ENCODE data around the gene FUZ.
A peak's percentile ranks its signal among the peaks of the same experiment; 100 is the strongest.

Gene FUZ

DNA sequence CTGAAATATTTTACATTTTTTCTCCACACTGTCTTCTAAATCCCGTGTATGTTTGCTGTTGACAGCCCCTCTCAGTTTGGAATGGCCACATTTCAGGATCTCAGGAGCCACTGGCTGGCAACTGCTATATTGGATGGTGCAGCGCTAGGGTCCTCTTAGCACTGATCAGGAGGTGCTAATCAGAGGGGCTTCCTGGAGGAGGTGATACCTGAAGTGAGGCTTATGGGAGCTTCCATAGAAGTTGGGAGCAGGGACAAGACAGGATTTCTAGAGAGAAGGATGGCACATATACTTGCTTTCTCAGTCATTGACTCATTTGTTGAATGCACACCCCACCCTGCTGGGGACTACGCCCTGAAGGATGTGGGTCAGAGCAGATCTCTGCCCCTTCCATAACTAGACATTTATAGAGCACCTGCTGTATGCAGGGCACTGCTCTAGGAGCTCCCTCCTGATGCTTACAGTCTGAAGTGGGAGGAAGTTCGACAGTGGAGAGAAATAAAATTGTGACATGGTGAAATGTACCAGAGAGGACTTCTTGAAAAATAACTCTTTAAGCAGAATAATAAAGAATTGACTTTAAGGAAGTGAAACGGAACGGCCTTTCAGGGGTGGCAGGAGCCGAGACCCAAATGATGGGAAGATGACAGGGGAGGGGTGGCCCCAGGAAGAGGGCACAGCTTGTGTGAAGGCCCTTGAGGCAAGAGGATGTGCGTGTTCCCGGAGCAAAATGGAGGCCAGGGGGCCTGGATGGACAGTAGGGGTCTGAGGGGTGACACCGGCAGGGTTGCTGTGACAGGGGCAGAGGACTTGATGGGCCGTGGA, 33.1 kb downstream of the FUZ start (continued):
- TF ChIP-seq, protein P1, sequence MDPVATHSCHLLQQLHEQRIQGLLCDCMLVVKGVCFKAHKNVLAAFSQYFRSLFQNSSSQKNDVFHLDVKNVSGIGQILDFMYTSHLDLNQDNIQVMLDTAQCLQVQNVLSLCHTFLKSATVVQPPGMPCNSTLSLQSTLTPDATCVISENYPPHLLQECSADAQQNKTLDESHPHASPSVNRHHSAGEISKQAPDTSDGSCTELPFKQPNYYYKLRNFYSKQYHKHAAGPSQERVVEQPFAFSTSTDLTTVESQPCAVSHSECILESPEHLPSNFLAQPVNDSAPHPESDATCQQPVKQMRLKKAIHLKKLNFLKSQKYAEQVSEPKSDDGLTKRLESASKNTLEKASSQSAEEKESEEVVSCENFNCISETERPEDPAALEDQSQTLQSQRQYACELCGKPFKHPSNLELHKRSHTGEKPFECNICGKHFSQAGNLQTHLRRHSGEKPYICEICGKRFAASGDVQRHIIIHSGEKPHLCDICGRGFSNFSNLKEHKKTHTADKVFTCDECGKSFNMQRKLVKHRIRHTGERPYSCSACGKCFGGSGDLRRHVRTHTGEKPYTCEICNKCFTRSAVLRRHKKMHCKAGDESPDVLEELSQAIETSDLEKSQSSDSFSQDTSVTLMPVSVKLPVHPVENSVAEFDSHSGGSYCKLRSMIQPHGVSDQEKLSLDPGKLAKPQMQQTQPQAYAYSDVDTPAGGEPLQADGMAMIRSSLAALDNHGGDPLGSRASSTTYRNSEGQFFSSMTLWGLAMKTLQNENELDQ (tag by site-specific recombination; IDR thresholded peaks at IDR 0.05; ENCODE audit: low read depth): no peak
- no peak for TF ChIP-seq ZNF248 (tag by site-specific recombination; IDR thresholded peaks at IDR 0.05)
- no peak for TF ChIP-seq OVOL3 (tag by site-specific recombination; IDR thresholded peaks at IDR 0.05)
- TF ChIP-seq ZNF184 (tag by site-specific recombination; IDR thresholded peaks at IDR 0.05): no peak
- no peak for TF ChIP-seq HOXC10 (CRISPR knock-in tag; IDR thresholded peaks at IDR 0.05)
- TF ChIP-seq, protein P2, sequence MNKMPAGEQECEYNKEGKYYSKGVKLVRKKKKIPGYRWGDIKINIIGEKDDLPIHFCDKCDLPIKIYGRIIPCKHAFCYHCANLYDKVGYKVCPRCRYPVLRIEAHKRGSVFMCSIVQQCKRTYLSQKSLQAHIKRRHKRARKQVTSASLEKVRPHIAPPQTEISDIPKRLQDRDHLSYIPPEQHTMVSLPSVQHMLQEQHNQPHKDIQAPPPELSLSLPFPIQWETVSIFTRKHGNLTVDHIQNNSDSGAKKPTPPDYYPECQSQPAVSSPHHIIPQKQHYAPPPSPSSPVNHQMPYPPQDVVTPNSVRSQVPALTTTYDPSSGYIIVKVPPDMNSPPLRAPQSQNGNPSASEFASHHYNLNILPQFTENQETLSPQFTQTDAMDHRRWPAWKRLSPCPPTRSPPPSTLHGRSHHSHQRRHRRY (tag by site-specific recombination; IDR thresholded peaks at IDR 0.05): no peak

DNA sequence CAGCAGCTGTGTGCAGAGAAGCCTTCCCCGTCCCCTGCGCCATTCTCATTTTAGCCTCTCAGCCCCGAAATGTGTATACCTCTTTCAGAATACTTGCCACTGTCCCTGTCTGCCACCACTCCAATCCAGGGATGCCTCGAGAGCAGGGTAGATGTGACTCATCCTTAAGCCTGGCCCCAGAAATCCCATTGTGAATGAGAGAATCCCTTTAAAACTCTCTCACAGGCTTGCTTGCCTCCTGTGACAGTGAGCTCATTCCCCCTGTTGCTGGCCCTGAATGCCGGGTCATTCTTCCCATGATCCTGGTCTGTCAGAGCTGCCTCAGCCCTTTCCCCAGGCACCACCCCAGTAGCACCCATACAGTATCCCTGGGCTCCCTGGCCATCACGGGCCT, 36.7 kb downstream of the FUZ start:
- H3K36me3 ChIP-seq (ENCODE audit: control insufficient read depth in 2 of 2, insufficient read depth in 1 of 2, low read length in 2 of 2): peaks cover 9 to 14% of the 10 kb centered on the region in 2 experiments; a peak in 2 of 3 replicates
- no peak overlapping the region for H3K27ac ChIP-seq (ENCODE audit: extremely low read depth, low read depth, low read length)
- no peaks in the 10 kb centered on the region for H3K9me3 ChIP-seq (ENCODE audit: control insufficient read depth, insufficient read depth, low read depth, low read length)
- H3K4me3 ChIP-seq (ENCODE audit: low read depth, low read length): no peak overlapping the region
- POLR2A ChIA-PET: interaction anchor here (1.2 kb wide), 1 partner anchor 10 kb away, joined by 3 read pairs; the partner anchor contains the start of gene AP2A1
- CTCF ChIA-PET: interaction anchor here (0.5 to 0.7 kb wide), 2 partner anchors 10 to 230 kb away, joined by 3 read pairs; no protein-coding TSS in a partner anchor
- TF ChIP-seq ZSCAN23 (tag by site-specific recombination; IDR thresholded peaks at IDR 0.05): no peak
- no peak for TF ChIP-seq HOXC10 (CRISPR knock-in tag; IDR thresholded peaks at IDR 0.05)
- TF ChIP-seq ZNF2 (tag by site-specific recombination; IDR thresholded peaks at IDR 0.05): no peak
- no peaks in the 10 kb centered on the region for H3K4me1 ChIP-seq (ENCODE audit: control insufficient read depth, insufficient read depth, low read length)

- ChIA-PET CTCF (interaction anchor here (0.5 kb wide), 1 partner anchor 230 kb away, joined by 3 read pairs; no protein-coding TSS in a partner anchor), POLR2A (interaction anchor here (1.2 kb wide), 1 partner anchor 9 kb away, joined by 3 read pairs; the partner anchor contains the start of gene AP2A1)
- Histone ChIP-seq H3K36me3 (ENCODE audit: control insufficient read depth in 2 of 2, insufficient read depth in 1 of 2, low read length in 2 of 2) (peaks cover 9 to 11% of the 10 kb centered on the region in 2 experiments; a peak in 2 of 3 replicates), H3K9me3 (ENCODE audit: control insufficient read depth, insufficient read depth, low read depth, low read length) (no peaks in the 10 kb centered on the region), H3K4me3 (ENCODE audit: low read depth, low read length) (no peak overlapping the region), H3K27ac (ENCODE audit: extremely low read depth, low read depth, low read length) (no peak overlapping the region), H3K4me1 (ENCODE audit: control insufficient read depth, insufficient read depth, low read length) (no peaks in the 10 kb centered on the region)
- TF ChIP-seq KLF1 (tag by site-specific recombination; IDR thresholded peaks at IDR 0.05): peak; percentile 64; the same call in 1 of the 2 replicates
- peak; percentile 59 for TF ChIP-seq EGR2 (tag by site-specific recombination; IDR thresholded peaks at IDR 0.05; ENCODE audit: low read depth)
- peak; percentile 44; the same call in 1 of the 2 replicates for TF ChIP-seq ZIC2 (tag by site-specific recombination; IDR thresholded peaks at IDR 0.05)
- peak; percentile 80 for TF ChIP-seq ZFHX2 (tag by site-specific recombination; conservative IDR thresholded peaks at IDR 0.05)
- TF ChIP-seq PRDM4 (tag by site-specific recombination; IDR thresholded peaks at IDR 0.05): no peak
- no peak for TF ChIP-seq ZNF132 (tag by site-specific recombination; IDR thresholded peaks at IDR 0.05; ENCODE audit: borderline replicate concordance)
Measured at GRCh38 chr19:49775742-49776370, 37.2 kb downstream of the FUZ start.

All from HEK293 (cell line).